ENCODE measurements around the gene SPECC1L. TPM values are rescaled to one million over a fixed set of nuclear protein-coding genes. Genes with fewer than 3 reads are reported as not detected.

SPECC1L gene
- total and polyA plus RNA-seq, 2 of the 8 experiments (the other 6 are each of a cell fraction or from before 2014, with no cell fraction given): 15.7 to 61.6 TPM

- 88% methylated on average over 3 of the region's 3 CpGs; no CpG with 5 or more reads in 1 of the 2 experiments for WGBS, 2 experiments (ENCODE audit: extremely low coverage in 1 of 2, insufficient coverage in 1 of 2, insufficient read length in 1 of 2, insufficient replicate concordance in 2 of 2, low coverage in 1 of 2, low lambda C conversion rate in 2 of 2, missing lambda C conversion rate in 1 of 2)
- Histone ChIP-seq H2BK15ac (ENCODE audit: low read length) (no peak overlapping the region), H3K4ac (replicated peaks; ENCODE audit: insufficient read length, low read depth, low read length) (no peak overlapping the region), H2BK120ac (replicated peaks; ENCODE audit: low read depth, low read length) (no peak overlapping the region), H3K27me3 (replicated peaks in 1 of 4; ENCODE audit: control insufficient read depth in 3 of 4, extremely low read depth in 1 of 4, insufficient read depth in 3 of 4, low read length in 3 of 4) (no peaks in the 10 kb centered on the region), H3K4me2 (ENCODE audit: insufficient read depth in 1 of 2, low read depth in 2 of 2, low read length in 2 of 2) (no peak overlapping the region), H2AFZ (ENCODE audit: low read length) (no peak overlapping the region), H3K4me1 (replicated peaks in 1 of 4; ENCODE audit: control insufficient read depth in 3 of 4, insufficient read depth in 4 of 4, low read length in 3 of 4) (peaks cover 0 to 12% (median 0%) of the 10 kb centered on the region in 4 experiments; a peak in 2 of 7 replicates), H4K20me1 (replicated peaks in 1 of 2; ENCODE audit: control insufficient read depth in 1 of 2, insufficient read depth in 2 of 2, low read length in 2 of 2) (peaks cover 0 to 4% of the 10 kb centered on the region in 2 experiments), H3K36me3 (ENCODE audit: control insufficient read depth in 2 of 4, insufficient read depth in 4 of 4, low read length in 3 of 4) (peaks cover 0 to 3% (median 0%) of the 10 kb centered on the region in 4 experiments; a peak in 2 of 8 replicates), H3K9me3 (ENCODE audit: insufficient read depth in 2 of 2, low read depth in 1 of 2, low read length in 1 of 2) (no peaks in the 10 kb centered on the region), H3K27ac (ENCODE audit: low read depth, low read length) (no peak overlapping the region), H3K4me3 (ENCODE audit: extremely low read depth in 1 of 4, insufficient read depth in 2 of 4, low read depth in 3 of 4, low read length in 4 of 4) (no peak overlapping the region), H3K79me2 (ENCODE audit: control insufficient read depth in 1 of 2, insufficient read depth in 2 of 2, low read length in 2 of 2) (no peaks in the 10 kb centered on the region), H3K56ac (replicated peaks; ENCODE audit: insufficient read length, low read depth, low read length) (no peak overlapping the region), H2BK20ac (ENCODE audit: low read length) (no peak overlapping the region), H4K8ac (ENCODE audit: extremely low read depth, insufficient read depth, low read length) (no peak overlapping the region), H3K14ac (ENCODE audit: insufficient read length) (no peak overlapping the region), H3K79me1 (ENCODE audit: low read depth, low read length) (no peaks in the 10 kb centered on the region), H4K91ac (replicated peaks; ENCODE audit: insufficient read length, low read length) (no peak overlapping the region), H3K23ac (ENCODE audit: insufficient read length) (no peak overlapping the region), H3K9ac (replicated peaks in 1 of 4; ENCODE audit: extremely low read depth in 1 of 4, low read depth in 3 of 4, low read length in 3 of 4) (no peak overlapping the region), H2BK12ac (ENCODE audit: low read depth, low read length) (no peak overlapping the region), H2BK5ac (ENCODE audit: low read depth, low read length) (no peak overlapping the region), H4K5ac (ENCODE audit: insufficient read length, low read depth, low read length) (no peak overlapping the region), H3K23me2 (ENCODE audit: low read depth, low read length) (no peaks in the 10 kb centered on the region), H2AK5ac (ENCODE audit: low read depth, low read length) (no peak overlapping the region), H3K18ac (ENCODE audit: extremely low read depth, low read length) (no peak overlapping the region)
- CTCF ChIA-PET (ENCODE audit: partially characterized antibody): interaction anchor here (0.7 kb wide), 1 partner anchor 133 kb away, joined by 3 read pairs; no protein-coding TSS in a partner anchor
- DNase-seq (ENCODE audit: low read depth in 1 of 2, low spot score in 2 of 2) (no peak), FAIRE-seq (no peak)
- POLR2A ChIA-PET (ENCODE audit: partially characterized antibody): no interaction called here
- TF ChIP-seq NANOG (IDR thresholded peaks at IDR 0.05; ENCODE audit: insufficient read depth, low read depth, low read length, poor library complexity, severe bottlenecking) (no peak), JUND (IDR thresholded peaks at IDR 0.05; ENCODE audit: low read length) (no peak), GTF2F1 (IDR thresholded peaks at IDR 0.05; ENCODE audit: borderline replicate concordance, low read depth, low read length) (no peak), SAP30 (IDR thresholded peaks at IDR 0.05; ENCODE audit: insufficient read depth, insufficient replicate concordance, low read length) (no peak), SIX5 (IDR thresholded peaks at IDR 0.05; ENCODE audit: low read depth, low read length) (no peak)
These were observed 132.0 kb downstream of the SPECC1L start for GRCh38 chr22:24402460-24403192.
